Neural cell (in vitro differentiated cells): Measurements from ENCODE around the gene MAGI1. TPM values are rescaled to one million over a fixed set of nuclear protein-coding genes. Genes with fewer than 3 reads are reported as not detected.

Experiments used
- H2AFZ ChIP-seq: fragments of 200-600, 300-800 bp; sonication (generic), shearing (Covaris generic); 2 replicates; pipeline ENCODE4 v1.6.0; 2014; ENCODE audit warnings: low read depth, mild to moderate bottlenecking, antibody characterized with exemption, low read length, moderate library complexity
- H3F3A ChIP-seq: fragments of 200-600 bp; shearing (Covaris generic); 2 replicates; pipeline ENCODE4 v1.6.1; 2016; ENCODE audit warnings: mild to moderate bottlenecking, moderate library complexity, mixed read lengths, antibody characterized with exemption, low read length; ENCODE audit not compliant: insufficient read depth, poor library complexity, severe bottlenecking
- H3K27ac ChIP-seq: fragments of 200-600, 300-800 bp; sonication (generic), shearing (Covaris generic); 2 replicates; pipeline ENCODE4 v1.5.1; 2014; ENCODE audit warnings: mild to moderate bottlenecking, low read length, moderate library complexity
- H3K27me3 ChIP-seq: fragments of 300-800, 200-600 bp; sonication (generic), shearing (Covaris generic); 2 replicates; pipeline ENCODE4 v1.6.0; 2014; ENCODE audit warnings: mild to moderate bottlenecking, low read depth, low read length, moderate library complexity; ENCODE audit not compliant: insufficient read depth
- H3K36me3 ChIP-seq: fragments of 300-800, 200-600 bp; sonication (generic), shearing (Covaris generic); 2 replicates; pipeline ENCODE4 v1.5.1; 2014; ENCODE audit warnings: mild to moderate bottlenecking, antibody characterized with exemption, low read length, moderate library complexity; ENCODE audit not compliant: insufficient read depth
- H3K4me2 ChIP-seq: fragments of 300-800, 200-600 bp; sonication (generic), shearing (Covaris generic); 2 replicates; pipeline ENCODE4 v1.6.0; 2014; ENCODE audit warnings: mild to moderate bottlenecking, low read length
- H3K4me3 ChIP-seq: fragments of 300-800, 200-600 bp; sonication (generic), shearing (Covaris generic); 2 replicates; pipeline ENCODE4 v1.5.1; 2014; ENCODE audit warnings: mild to moderate bottlenecking, low read length, moderate library complexity
- H3K79me2 ChIP-seq: fragments of 200-600 bp; shearing (Covaris generic); replicated peaks from 2 replicates; pipeline ENCODE4 v1.6.0; 2014; ENCODE audit warnings: mild to moderate bottlenecking, low read length, moderate library complexity; ENCODE audit not compliant: insufficient read depth
- H3K9ac ChIP-seq: fragments of 300-800, 200-600 bp; sonication (generic), shearing (Covaris generic); 2 replicates; pipeline ENCODE4 v1.6.1; 2016; ENCODE audit warnings: mild to moderate bottlenecking, low read length, mixed read lengths
- H3K9me2 ChIP-seq: fragments of 200-600 bp; shearing (Covaris generic); 2 replicates; pipeline ENCODE4 v1.6.1; 2016; ENCODE audit warnings: mild to moderate bottlenecking, low read length, mixed read lengths; ENCODE audit not compliant: insufficient read depth
- H3K9me3 ChIP-seq: fragments of 200-600, 300-800 bp; sonication (generic), shearing (Covaris generic); 2 replicates; pipeline ENCODE4 v1.6.1; 2016; ENCODE audit warnings: mild to moderate bottlenecking, mixed run types, low read length, moderate library complexity, mixed read lengths
- H4K20me1 ChIP-seq: fragments of 200-600 bp; shearing (Covaris generic); 2 replicates; pipeline ENCODE4 v1.6.1; 2016; ENCODE audit warnings: mild to moderate bottlenecking, mixed run types; ENCODE audit not compliant: insufficient read depth
- CTCF ChIP-seq: fragments of 450-650 bp; IDR thresholded peaks from 2 replicates; pipeline ENCODE4 v1.5.1; 2014; ENCODE audit warnings: antibody characterized with exemption, mild to moderate bottlenecking, moderate library complexity; ENCODE audit not compliant: poor library complexity, severe bottlenecking
- EP300 ChIP-seq: fragments of 450-650 bp; conservative IDR thresholded peaks from 2 replicates; pipeline ENCODE4 v1.6.1; 2014; ENCODE audit warnings: antibody characterized with exemption, mild to moderate bottlenecking, moderate library complexity; ENCODE audit not compliant: poor library complexity, severe bottlenecking
- EZH2 ChIP-seq: fragments of 200-600, 300-800 bp; shearing (Covaris generic), sonication (generic); IDR thresholded peaks from 2 replicates; pipeline ENCODE4 v1.6.1; 2014; ENCODE audit warnings: antibody characterized with exemption, low read length, borderline replicate concordance, mild to moderate bottlenecking; ENCODE audit not compliant: insufficient read depth, poor library complexity, severe bottlenecking
- MXI1 ChIP-seq: fragments of 450-650 bp; conservative IDR thresholded peaks from 2 replicates; pipeline ENCODE4 v1.6.1; 2014; ENCODE audit warnings: antibody characterized with exemption, mild to moderate bottlenecking; ENCODE audit not compliant: poor library complexity, severe bottlenecking
- POLR2AphosphoS5 ChIP-seq: IDR thresholded peaks from 2 replicates; pipeline ENCODE4 v1.6.1; 2012
- RAD21 ChIP-seq: fragments of 450-650 bp; conservative IDR thresholded peaks from 2 replicates; pipeline ENCODE4 v1.6.1; 2014; ENCODE audit warnings: antibody characterized with exemption, mild to moderate bottlenecking, moderate library complexity
- REST ChIP-seq: IDR thresholded peaks from 2 replicates; pipeline ENCODE4 v1.6.1; 2012; ENCODE audit warnings: borderline replicate concordance
- SMC3 ChIP-seq: fragments of 450-650 bp; conservative IDR thresholded peaks from 2 replicates; pipeline ENCODE4 v1.6.1; 2014; ENCODE audit warnings: antibody characterized with exemption, mild to moderate bottlenecking, moderate library complexity; ENCODE audit not compliant: poor library complexity
- TAF1 ChIP-seq: IDR thresholded peaks from 2 replicates; pipeline ENCODE4 v1.6.1; 2012; ENCODE audit warnings: low read depth
- polyA plus RNA-seq: library from polyadenylated mRNA; depleted of rRNA; stranded (reverse); fragments of >200 nt; gene quantifications from 2 replicates; pipeline ENCODE4 v1.2.3, GENCODE V29; 2014

MAGI1 gene
- polyA plus RNA-seq, 1 donor from 2014 or later: 44.7 TPM

DNA sequence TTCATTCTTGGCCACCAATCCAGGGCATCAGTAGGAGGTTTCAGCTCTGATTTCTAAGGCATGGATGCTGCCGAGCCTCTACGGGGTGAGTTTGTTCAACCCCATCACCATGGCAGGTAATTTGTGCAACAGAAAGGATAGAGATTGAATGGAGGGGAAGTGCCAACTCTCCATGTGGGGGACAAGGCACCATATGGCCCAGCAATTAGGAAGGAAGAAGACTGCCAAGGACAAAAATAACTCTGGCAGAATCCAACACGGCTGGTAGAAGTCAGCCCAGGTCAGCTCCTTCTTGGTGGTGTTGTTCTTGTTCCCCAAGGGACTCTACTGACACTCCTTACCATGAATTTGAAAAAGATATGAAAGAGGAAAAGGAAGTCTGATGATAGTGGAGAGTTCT, 503.9 kb downstream of the MAGI1 start:
- peaks cover 16% of the 10 kb centered on the region for H3K79me2 ChIP-seq
- TF ChIP-seq REST: no peak
- no peak for TF ChIP-seq EP300
- no peak for TF ChIP-seq RAD21
- TF ChIP-seq SMC3: no peak
- no peak for TF ChIP-seq MXI1
- TF ChIP-seq POLR2AphosphoS5: no peak
- TF ChIP-seq TAF1: no peak
- TF ChIP-seq CTCF: no peak
- no peak for TF ChIP-seq EZH2
- H3K9ac ChIP-seq: no peak overlapping the region
- no peaks in the 10 kb centered on the region for H3K9me3 ChIP-seq
- H3K4me2 ChIP-seq: no peak overlapping the region
- no peak overlapping the region for H3K27ac ChIP-seq
- H3K36me3 ChIP-seq: no peaks in the 10 kb centered on the region
- no peaks in the 10 kb centered on the region for H3F3A ChIP-seq
- no peaks in the 10 kb centered on the region for H3K9me2 ChIP-seq
- no peaks in the 10 kb centered on the region for H3K27me3 ChIP-seq
- no peak overlapping the region for H2AFZ ChIP-seq
- H3K4me3 ChIP-seq: no peak overlapping the region
- H4K20me1 ChIP-seq: no peaks in the 10 kb centered on the region

DNA sequence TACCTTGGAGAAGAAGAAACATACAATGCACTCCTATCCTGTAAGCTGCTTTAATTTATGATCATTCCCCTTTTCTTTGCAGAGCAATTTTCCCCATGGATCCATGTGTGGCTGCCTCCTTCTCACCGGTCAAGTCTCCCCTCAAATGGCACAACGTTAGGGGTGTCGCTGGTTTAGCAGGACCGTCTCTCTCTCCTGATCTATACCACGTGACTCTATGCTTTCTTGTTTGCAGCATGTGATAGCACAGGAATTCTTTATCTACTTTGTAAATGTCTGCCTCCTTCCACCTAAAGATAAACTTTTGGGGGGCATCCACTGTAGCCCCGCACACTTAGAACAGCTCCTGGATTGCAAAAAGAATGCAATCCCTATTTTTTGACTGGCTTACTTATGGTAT, 506.0 kb downstream of the MAGI1 start:
- Histone ChIP-seq H3K9me3 (no peaks in the 10 kb centered on the region), H3K27me3 (no peaks in the 10 kb centered on the region), H3K4me2 (no peak overlapping the region), H4K20me1 (no peaks in the 10 kb centered on the region), H3K9me2 (no peaks in the 10 kb centered on the region), H3F3A (no peaks in the 10 kb centered on the region), H2AFZ (no peak overlapping the region), H3K27ac (no peak overlapping the region), H3K4me3 (no peak overlapping the region), H3K36me3 (no peaks in the 10 kb centered on the region), H3K79me2 (peaks cover 14% of the 10 kb centered on the region), H3K9ac (no peak overlapping the region)
- TF ChIP-seq POLR2AphosphoS5 (no peak), TAF1 (no peak), SMC3 (no peak), EZH2 (no peak), CTCF (no peak), MXI1 (no peak), REST (no peak), EP300 (no peak), RAD21 (no peak)
